OCI-LY7 (cell line): ENCODE data around the gene ANKRD40. TPM values are rescaled to one million over a fixed set of nuclear protein-coding genes. Genes with fewer than 3 reads are reported as not detected.

Experiments used
- BruUV-seq: library from RNA; stranded (reverse); fragments of 400-500 nt; replicated peaks from 2 replicates; lab custom pipeline; 2021; lab: Mats Ljungman, UMichigan
- CTCF ChIA-PET: fragments of 300-600 bp; sonication (Branson Sonifier 250); formaldehyde crosslinking; loops from one replicate; lab custom pipeline; 2022; ENCODE audit warnings: antibody characterized with exemption; ENCODE audit not compliant: unreplicated experiment; lab: Charles Lee
- POLR2A ChIA-PET: fragments of 300-600 bp; sonication (Branson Sonifier 250); formaldehyde crosslinking; loops from one replicate; lab custom pipeline; 2022; ENCODE audit warnings: antibody characterized with exemption; lab: Charles Lee
- DNase-seq: peaks from one replicate; pipeline ENCODE4 v3.0.0-alpha.2; 2015; ENCODE audit warnings: low spot score
- H2AFZ ChIP-seq: fragments of 200-600 bp; sonication (generic), shearing (Covaris generic); 2 replicates; pipeline ENCODE4 v1.6.1; 2014; ENCODE audit warnings: mild to moderate bottlenecking, antibody characterized with exemption, low read length, moderate library complexity
- H3K27ac ChIP-seq: fragments of 200-600 bp; sonication (generic); 2 replicates; pipeline ENCODE4 v1.5.1; 2014; ENCODE audit warnings: mixed run types, low read depth, mild to moderate bottlenecking, moderate library complexity, low read length, inconsistent platforms; ENCODE audit not compliant: poor library complexity, severe bottlenecking
- H3K36me3 ChIP-seq: fragments of 200-600 bp; sonication (generic); 2 replicates; pipeline ENCODE4 v1.6.1; 2014; ENCODE audit warnings: mild to moderate bottlenecking, antibody characterized with exemption, low read length, moderate library complexity, mixed read lengths; ENCODE audit not compliant: insufficient read depth
- H3K4me1 ChIP-seq: fragments of 200-600 bp; sonication (generic); 2 replicates; pipeline ENCODE4 v1.5.1; 2014; ENCODE audit warnings: mild to moderate bottlenecking, low read length; ENCODE audit not compliant: insufficient read depth, poor library complexity, severe bottlenecking
- H3K4me2 ChIP-seq: fragments of 200-600 bp; sonication (generic); 2 replicates; pipeline ENCODE4 v1.6.1; 2014; ENCODE audit warnings: mild to moderate bottlenecking, low read length
- H3K4me3 ChIP-seq: fragments of 200-600 bp; sonication (generic); 2 replicates; pipeline ENCODE4 v1.5.1; 2014; ENCODE audit warnings: mild to moderate bottlenecking, low read depth, low read length; ENCODE audit not compliant: poor library complexity, severe bottlenecking
- H3K79me2 ChIP-seq: fragments of 200-600 bp; sonication (generic); 2 replicates; pipeline ENCODE4 v1.6.1; 2016; ENCODE audit warnings: low read depth, mild to moderate bottlenecking, low read length, moderate library complexity, mixed read lengths; ENCODE audit not compliant: insufficient read depth
- H3K9me2 ChIP-seq: fragments of 200-600 bp; sonication (generic); 2 replicates; pipeline ENCODE4 v1.6.1; 2016; ENCODE audit warnings: mild to moderate bottlenecking, low read length, mixed read lengths; ENCODE audit not compliant: insufficient read depth
- H3K9me3 ChIP-seq: fragments of 200-600 bp; sonication (generic); 2 replicates; pipeline ENCODE4 v1.6.1; 2014; ENCODE audit warnings: mild to moderate bottlenecking, mixed run types, low read length, mixed read lengths
- H4K20me1 ChIP-seq: fragments of 200-600 bp; sonication (generic); 2 replicates; pipeline ENCODE4 v1.6.1; 2014; ENCODE audit warnings: mild to moderate bottlenecking, antibody characterized with exemption, low read length, moderate library complexity, mixed read lengths; ENCODE audit not compliant: insufficient read depth
- EZH2phosphoT487 ChIP-seq: fragments of 200-600 bp; sonication (generic); IDR thresholded peaks from 2 replicates; pipeline ENCODE4 v1.6.1; 2018; ENCODE audit warnings: low read depth, borderline replicate concordance, mild to moderate bottlenecking, mixed run types, antibody characterized with exemption, low read length, moderate library complexity, mixed read lengths
- intact Hi-C: fragments of 100-400 bp; cut with micrococcal nuclease; formaldehyde crosslinking; loops from one replicate; pipeline ENCODE4 v1.10.0; 2022; ENCODE audit not compliant: unreplicated experiment
- total RNA-seq, 2 experiments: library from RNA; depleted of rRNA in 1 of 2; stranded (reverse); fragments of >200 nt in 1 of 2; shearing (Covaris generic) in 1 of 2; gene quantifications; 2 replicates each; pipeline ENCODE4 v1.2.3, GENCODE V29; 2014 to 2022
- TF ChIP-seq, protein P1 (sequence below): fragments of 200-600 bp; sonication (generic); conservative IDR thresholded peaks from 2 replicates; pipeline ENCODE4 v1.5.1; 2014; ENCODE audit warnings: mild to moderate bottlenecking, antibody characterized with exemption, low read length, moderate library complexity, mixed read lengths

ANKRD40 gene
- total RNA-seq, 2 experiments from 2014 or later: 27.7 to 47.9 TPM

DNA sequence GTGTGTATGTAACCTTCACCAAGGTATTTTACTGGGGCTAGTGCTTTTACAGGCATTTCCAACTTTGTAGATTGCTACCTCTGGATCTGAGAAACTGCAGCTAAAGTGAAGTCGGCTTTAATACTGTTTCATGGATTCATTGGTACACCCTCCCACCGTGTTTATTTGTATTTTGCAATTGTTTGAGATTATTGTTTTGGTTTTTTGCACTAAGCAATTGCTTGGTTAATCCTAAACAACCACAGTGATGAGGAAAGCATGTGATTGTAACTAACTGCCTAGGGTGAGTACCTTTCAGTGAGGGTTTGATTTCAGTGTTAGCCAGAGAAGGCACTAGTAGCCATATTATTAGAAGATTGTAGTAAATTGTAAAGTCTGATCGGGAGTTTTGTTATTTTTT is 15.0 kb upstream of the ANKRD40 start:
- H3K79me2 ChIP-seq: peaks cover 84% of the 10 kb centered on the region
- POLR2A ChIA-PET: no interaction called here
- peak overlapping the region; percentile 92 for H3K4me2 ChIP-seq
- H3K9me2 ChIP-seq: no peaks in the 10 kb centered on the region
- no peak for DNase-seq
- H3K36me3 ChIP-seq: peaks cover 69% of the 10 kb centered on the region
- H3K9me3 ChIP-seq: no peaks in the 10 kb centered on the region
- BruUV-seq: no TSS peak
- CTCF ChIA-PET: no interaction called here
- H2AFZ ChIP-seq: no peak overlapping the region
- no peak for TF ChIP-seq EZH2phosphoT487
- TF ChIP-seq, protein P1, sequence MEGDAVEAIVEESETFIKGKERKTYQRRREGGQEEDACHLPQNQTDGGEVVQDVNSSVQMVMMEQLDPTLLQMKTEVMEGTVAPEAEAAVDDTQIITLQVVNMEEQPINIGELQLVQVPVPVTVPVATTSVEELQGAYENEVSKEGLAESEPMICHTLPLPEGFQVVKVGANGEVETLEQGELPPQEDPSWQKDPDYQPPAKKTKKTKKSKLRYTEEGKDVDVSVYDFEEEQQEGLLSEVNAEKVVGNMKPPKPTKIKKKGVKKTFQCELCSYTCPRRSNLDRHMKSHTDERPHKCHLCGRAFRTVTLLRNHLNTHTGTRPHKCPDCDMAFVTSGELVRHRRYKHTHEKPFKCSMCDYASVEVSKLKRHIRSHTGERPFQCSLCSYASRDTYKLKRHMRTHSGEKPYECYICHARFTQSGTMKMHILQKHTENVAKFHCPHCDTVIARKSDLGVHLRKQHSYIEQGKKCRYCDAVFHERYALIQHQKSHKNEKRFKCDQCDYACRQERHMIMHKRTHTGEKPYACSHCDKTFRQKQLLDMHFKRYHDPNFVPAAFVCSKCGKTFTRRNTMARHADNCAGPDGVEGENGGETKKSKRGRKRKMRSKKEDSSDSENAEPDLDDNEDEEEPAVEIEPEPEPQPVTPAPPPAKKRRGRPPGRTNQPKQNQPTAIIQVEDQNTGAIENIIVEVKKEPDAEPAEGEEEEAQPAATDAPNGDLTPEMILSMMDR: no peak
- peaks cover 53% of the 10 kb centered on the region for H4K20me1 ChIP-seq
- intact Hi-C loops: no loop called here
- peak overlapping the region; percentile 95 for H3K4me3 ChIP-seq
- peaks cover 34% of the 10 kb centered on the region for H3K4me1 ChIP-seq
- no peak overlapping the region for H3K27ac ChIP-seq

DNA sequence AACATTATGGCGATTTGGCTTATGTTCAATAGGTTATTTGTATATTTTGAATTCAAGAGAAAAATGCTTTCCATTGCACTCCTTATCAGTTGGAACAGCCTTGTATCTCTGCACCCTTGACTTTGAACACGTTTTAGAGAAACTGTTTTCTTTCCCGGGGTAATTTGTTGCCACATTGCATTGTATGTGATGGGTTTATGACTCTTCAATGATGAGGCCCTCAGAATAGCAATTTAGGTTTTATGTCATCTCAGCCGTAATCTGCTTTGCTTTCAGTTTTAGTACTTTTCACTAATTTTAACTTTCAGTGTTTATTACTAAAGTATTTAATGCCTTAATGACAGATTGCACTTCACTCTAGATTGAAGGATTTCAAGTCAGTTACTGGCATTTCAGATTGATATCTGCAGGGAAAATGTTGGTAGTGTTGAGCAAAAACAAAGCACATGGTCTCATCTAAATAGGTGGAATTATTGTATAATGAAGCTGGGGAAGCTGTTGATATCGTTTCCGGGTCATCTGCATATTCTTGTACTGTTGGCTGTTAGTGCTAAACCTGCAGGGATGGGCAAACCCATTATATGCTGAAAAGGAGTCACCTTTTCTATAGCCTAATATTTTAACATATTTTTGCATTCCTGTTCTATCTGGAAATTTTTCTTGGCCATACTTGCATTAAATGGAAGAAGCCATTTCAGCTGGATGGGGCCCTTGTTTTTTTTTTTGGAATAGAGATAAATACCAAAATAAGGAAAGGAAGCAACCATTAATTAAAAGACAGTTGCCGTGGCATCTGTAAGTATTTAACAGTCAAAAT is 13.7 kb upstream of the ANKRD40 start:
- H3K36me3 ChIP-seq: peaks cover 60% of the 10 kb centered on the region
- no peak overlapping the region for H2AFZ ChIP-seq
- H3K9me3 ChIP-seq: no peaks in the 10 kb centered on the region
- peak; percentile 67 for DNase-seq
- ChIA-PET POLR2A (interaction anchor here (0.7 kb wide), 2 partner anchors 9 to 29 kb away, joined by 4 to 6 read pairs; no protein-coding TSS in a partner anchor), CTCF (no interaction called here)
- H4K20me1 ChIP-seq: peaks cover 46% of the 10 kb centered on the region
- TF ChIP-seq, protein P1: no peak
- TF ChIP-seq EZH2phosphoT487: no peak
- H3K4me3 ChIP-seq: peak overlapping the region; percentile 95
- peaks cover 34% of the 10 kb centered on the region for H3K4me1 ChIP-seq
- H3K9me2 ChIP-seq: no peaks in the 10 kb centered on the region
- H3K4me2 ChIP-seq: peak overlapping the region; percentile 92
- no TSS peak for BruUV-seq
- peaks cover 70% of the 10 kb centered on the region for H3K79me2 ChIP-seq
- H3K27ac ChIP-seq: peak overlapping the region; percentile 84
- intact Hi-C loops: no loop called here
